ENCODE measurements around the gene GABRA6.
"Not testable (repeated sequence)": the region's sequence is repeated elsewhere in the genome, so short reads cannot be mapped to it uniquely, and the experiment has no call there.

The GABRA6 gene

GRCh38 chr5:161685461-161685860 lies at the start of gene GABRA6:
TSS of gene GABRA6 (plus strand) at chr5:161685721. CDS start at chr5:161685990, 269 bp downstream.
- no peak for DNase-seq

GRCh38 chr5:161637591-161637990 lies 47.9 kb upstream of the GABRA6 start:
- no peak for DNase-seq

DNA sequence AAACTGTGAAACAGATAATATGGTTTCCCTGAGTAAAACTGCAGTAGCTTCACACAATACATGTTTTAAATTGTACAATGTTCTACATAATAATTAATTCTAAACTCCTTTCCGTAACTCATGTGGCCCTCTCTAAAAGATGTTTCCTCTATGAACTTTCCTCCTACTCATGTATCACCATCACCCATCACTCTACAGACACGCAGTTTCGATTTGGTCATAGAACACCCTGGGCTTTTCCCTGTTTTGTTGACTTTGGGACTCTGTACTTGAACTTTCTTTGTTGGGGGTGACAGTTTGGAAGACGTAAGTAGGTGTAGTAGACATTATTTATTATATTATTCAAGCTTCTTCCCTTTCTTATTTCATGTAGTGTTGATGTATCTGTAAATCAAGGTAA lies 44.1 kb upstream of the GABRA6 start:
- DNase-seq = no peak

DNA sequence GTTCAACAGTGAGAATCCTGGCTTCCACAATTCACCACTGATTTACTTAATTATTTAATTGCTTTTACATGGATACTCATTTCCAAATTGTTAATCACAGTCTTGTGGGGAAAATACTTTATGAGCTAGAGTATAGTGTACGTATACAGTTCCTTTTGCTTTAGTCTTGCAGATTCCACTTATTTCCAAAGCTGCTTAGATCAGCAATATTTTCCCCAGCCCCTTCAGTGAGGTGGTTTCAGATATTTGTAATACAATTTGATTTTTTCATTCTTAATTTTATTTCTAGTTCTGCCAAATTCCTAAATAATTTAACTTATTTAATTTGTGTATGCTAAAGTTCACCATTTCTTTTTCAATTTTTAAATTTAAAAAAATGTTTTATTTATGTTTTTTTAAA lies 40.3 kb upstream of the GABRA6 start:
- no peak for DNase-seq

DNA sequence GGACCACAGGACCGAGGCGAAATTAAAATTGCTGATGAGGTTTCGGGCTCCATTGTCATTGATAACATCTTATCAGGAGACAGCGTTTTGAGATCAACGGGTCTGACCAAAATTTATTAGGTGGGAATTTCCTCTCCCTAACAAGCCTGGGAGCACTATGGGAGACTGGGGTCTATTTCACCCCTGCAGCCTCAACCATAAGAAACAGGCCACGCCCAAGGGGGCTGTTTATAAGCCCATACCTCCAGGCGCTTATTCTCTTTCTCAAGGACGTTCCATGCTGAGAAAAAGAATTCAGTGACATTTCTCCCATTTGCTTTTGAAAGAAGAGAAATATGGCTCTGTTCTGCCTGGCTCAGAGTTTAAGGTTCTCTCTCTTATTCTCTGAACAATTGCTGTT lies 33.6 kb upstream of the GABRA6 start:
- not testable (repeated sequence) for DNase-seq

DNA sequence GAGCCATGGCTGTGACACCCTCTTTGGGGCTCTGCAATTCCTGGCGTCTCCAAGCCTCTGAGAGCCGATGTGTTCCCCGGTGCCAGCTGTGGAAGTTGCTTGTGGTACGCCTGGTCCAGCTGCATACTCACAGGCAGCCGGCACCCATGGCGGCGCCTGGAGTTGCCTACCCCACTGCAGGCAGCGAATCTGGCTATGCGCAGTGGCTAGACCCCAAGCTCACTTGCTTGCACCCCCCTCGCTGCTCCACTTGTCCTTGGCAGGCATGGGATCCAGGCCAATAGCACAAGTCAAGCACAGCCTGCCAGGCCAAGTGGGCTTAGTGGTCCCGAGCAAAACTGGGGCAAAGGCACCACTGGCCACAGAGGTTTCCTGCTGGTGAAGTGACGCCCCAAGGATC lies 24.7 kb upstream of the GABRA6 start:
- no peak for DNase-seq

- no peak for DNase-seq
Measured at GRCh38 chr5:161663431-161663830, 22.1 kb upstream of the GABRA6 start.

- peak; percentile 0 for DNase-seq
Measured at GRCh38 chr5:161676103-161676502, 9.4 kb upstream of the GABRA6 start.

GRCh38 chr5:161686149-161686548 lies 628 bp downstream of the GABRA6 start:
- no peak for DNase-seq

- no peak for DNase-seq
Measured at GRCh38 chr5:161686881-161687280, 1.4 kb downstream of the GABRA6 start.

DNA sequence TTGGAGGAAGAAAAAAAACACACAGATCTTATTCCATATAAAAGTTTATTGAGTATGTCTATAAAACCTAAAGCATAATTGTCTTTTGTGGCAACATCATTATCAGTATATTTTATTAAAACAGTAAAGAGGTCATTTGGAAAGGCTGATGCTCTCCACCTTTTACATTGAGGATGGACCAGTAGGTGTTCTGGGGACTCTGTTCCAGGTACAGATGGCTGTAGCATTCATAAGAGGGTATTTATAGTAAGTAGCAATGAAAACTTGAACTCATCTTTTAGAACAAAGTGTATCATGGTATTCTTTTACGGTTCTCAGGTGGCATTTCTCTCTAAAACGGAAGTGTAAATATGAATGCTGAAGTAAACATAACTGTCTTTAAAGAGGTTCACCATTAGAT lies 1.8 kb downstream of the GABRA6 start:
- DNase-seq = no peak

DNA sequence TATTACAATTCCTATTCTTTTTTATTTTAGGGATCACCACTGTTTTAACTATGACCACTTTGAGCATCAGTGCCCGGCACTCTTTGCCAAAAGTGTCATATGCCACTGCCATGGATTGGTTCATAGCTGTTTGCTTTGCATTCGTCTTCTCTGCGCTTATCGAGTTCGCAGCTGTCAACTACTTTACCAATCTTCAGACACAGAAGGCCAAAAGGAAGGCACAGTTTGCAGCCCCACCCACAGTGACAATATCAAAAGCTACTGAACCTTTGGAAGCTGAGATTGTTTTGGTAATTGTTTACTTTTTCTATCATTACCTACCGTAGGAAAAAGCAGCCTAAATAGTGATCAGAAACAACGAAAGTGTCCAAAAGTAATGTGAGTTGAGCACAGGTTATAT lies 6.4 kb downstream of the GABRA6 start:
- DNase-seq = no peak

- DNase-seq = no peak
Measured at GRCh38 chr5:161697001-161697400, 11.5 kb downstream of the GABRA6 start.

GRCh38 chr5:161700065-161700464 lies 14.5 kb downstream of the GABRA6 start:
- DNase-seq = no peak

GRCh38 chr5:161703528-161703927 lies 18.0 kb downstream of the GABRA6 start:
- no peak for DNase-seq

DNA sequence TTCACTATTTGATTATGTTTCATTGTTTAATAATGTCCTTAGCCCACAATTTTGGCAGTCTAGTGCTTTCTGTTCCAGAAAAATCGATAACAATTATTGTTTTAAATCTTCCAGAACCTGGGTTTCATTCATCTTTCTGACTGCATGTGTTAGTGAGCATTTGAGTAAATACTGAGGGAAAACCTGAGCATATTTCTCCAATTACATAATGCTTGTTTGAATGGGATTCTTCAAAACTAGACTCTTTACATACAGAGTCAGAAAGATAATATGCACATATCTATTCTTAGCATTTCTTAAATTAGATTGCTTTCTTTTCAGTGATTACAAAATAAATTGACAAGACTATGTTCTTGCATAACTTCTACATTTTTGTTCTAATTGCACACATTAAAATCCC lies 21.9 kb downstream of the GABRA6 start:
- DNase-seq = no peak

DNA sequence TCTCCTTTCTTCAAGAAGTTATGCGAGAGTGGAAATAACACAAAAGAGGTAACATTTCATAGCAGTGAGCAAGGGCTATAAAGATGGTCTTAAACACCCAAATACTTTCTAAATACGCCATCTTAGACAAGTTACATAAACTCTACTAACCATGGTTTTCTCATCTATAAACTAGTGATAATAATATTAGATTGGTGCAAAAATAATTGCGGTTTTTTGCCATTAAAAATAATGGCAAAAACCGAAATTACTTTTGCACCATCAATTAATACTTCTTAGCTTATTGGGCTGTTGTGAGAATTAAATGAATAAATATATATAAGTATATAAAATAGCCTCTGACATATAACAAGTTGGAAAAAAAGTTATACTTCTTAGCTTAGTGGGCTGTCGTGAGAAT lies 23.7 kb downstream of the GABRA6 start:
- no peak for DNase-seq

DNA sequence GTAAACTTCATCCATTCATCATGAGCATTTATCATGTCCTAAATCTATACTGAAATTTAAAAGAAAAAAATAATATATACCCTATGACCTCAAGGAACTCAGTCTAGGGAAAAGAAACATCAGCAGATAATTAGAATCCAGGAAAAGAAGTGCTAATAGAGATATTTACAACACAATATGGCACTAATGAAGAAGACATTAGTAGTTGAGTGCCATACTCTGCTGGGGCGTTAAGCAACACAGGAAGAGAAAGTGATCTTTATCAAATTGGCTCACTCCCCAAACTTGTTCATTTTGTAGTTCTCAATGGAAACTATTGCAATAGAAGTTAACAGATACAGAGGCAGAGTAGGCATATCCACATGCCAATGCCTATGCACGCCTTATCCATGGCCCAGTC lies 27.5 kb downstream of the GABRA6 start:
- no peak for DNase-seq

GRCh38 chr5:161719157-161719556 lies 33.6 kb downstream of the GABRA6 start:
- no peak for DNase-seq

GRCh38 chr5:161720460-161720859 lies 34.9 kb downstream of the GABRA6 start:
- DNase-seq = no peak

- DNase-seq = no peak
Measured at GRCh38 chr5:161734741-161735140, 49.2 kb downstream of the GABRA6 start.

DNA sequence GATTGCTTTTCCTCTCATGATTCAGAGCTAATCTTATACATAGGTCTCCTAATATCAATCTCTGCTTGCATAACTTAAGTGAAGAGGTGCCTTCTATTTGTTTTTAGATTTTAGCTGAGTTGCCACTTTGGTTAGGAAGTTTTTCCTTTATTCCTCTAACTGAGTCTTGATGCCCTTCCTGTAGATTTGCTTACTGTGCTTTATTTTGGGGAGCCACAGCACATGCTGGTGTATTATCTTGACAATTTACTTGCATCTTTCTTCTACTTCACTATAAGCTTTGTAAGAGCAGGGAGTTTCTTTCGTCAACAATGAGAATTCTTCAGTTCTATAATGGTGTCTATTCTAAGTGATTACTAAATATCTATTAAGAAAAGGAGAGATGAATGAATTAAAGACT lies 54.9 kb downstream of the GABRA6 start:
- no peak for DNase-seq

DNA sequence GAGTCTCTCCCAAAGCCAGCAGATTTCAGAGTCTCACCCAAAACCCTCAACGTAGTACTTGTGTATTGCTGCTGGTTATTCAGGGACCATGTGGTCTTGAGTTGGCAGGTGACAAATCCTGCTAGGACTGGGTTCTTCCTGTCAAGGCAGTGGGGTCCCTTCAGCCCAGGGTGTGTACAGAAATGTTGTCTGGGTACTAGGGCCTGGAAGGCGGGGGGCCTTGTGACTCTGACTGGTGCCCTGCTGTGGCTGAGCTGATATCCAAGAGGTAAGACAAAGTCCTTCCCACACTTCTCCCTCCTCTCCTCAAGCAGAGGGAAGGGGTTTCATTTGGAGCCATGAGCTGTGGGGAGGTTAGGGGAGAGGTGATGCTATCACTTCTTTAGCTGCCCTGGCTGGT lies 58.8 kb downstream of the GABRA6 start:
- DNase-seq = no peak

DNA sequence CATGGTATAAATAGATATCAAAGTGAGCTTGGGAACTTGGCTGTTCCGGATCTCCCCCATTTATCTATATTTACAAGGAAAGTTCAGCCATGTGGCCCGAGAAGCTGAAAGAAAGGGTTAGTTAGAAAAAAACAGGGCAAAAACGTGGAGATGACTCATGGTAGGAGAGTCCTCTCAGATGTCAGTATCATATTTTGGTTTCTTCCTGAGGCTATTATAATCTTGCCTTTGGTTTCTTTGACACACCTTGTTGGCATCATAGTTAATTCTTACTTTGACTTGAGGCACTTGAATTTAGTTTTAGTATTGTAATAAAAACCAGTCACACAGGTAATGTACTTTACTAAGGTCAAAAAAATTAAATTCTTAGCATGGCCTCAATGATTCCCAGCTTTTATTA lies 59.9 kb downstream of the GABRA6 start:
- no peak for DNase-seq

- no peak for DNase-seq
Measured at GRCh38 chr5:161751265-161751664, 65.7 kb downstream of the GABRA6 start.
